WERI-Rb-1 (cell line): Measurements from ENCODE around the gene GFPT2.

ENCODE experiments used
- DNase-seq: peaks from one replicate; pipeline ENCODE4 v3.0.0-alpha.2; 2020
- H3K27ac ChIP-seq: fragments of 250-450 bp; sonication (Bioruptor Pico); 2 replicates; pipeline ENCODE4 v1.5.1; 2020; ENCODE audit warnings: mild to moderate bottlenecking, moderate library complexity
- H3K27me3 ChIP-seq: fragments of 250-450 bp; sonication (Bioruptor Pico); 2 replicates; pipeline ENCODE4 v1.5.1; 2021; ENCODE audit warnings: mild to moderate bottlenecking, low read depth, moderate library complexity; ENCODE audit not compliant: insufficient read depth, severe bottlenecking
- H3K36me3 ChIP-seq: fragments of 250-450 bp; sonication (Bioruptor Pico); 2 replicates; pipeline ENCODE4 v1.5.1; 2020; ENCODE audit warnings: mild to moderate bottlenecking, moderate library complexity
- H3K4me3 ChIP-seq: 2 replicates; pipeline ENCODE4 v1.5.1; 2011; ENCODE audit warnings: low read depth, mild to moderate bottlenecking, control low read depth, low read length
- H3K9me3 ChIP-seq: fragments of 250-450 bp; sonication (Bioruptor Pico); 2 replicates; pipeline ENCODE4 v1.5.1; 2021; ENCODE audit warnings: mild to moderate bottlenecking, moderate library complexity; ENCODE audit not compliant: severe bottlenecking
- CTCF ChIP-seq: IDR thresholded peaks from 2 replicates; pipeline ENCODE4 v1.5.1; 2011; ENCODE audit warnings: low read depth, mild to moderate bottlenecking, control low read depth, inconsistent platforms, low read length

Gene GFPT2

GRCh38 chr5:180347702-180348101 is 5.4 kb downstream of the GFPT2 start:
- Histone ChIP-seq H3K36me3 (no peaks in the 10 kb centered on the region), H3K4me3 (no peak overlapping the region), H3K27me3 (no peaks in the 10 kb centered on the region), H3K27ac (no peak overlapping the region), H3K9me3 (no peaks in the 10 kb centered on the region)
- TF ChIP-seq CTCF: no peak
- no peak for DNase-seq

- no peak overlapping the region for H3K4me3 ChIP-seq
- no peak for DNase-seq
- H3K27me3 ChIP-seq: no peaks in the 10 kb centered on the region
- no peak overlapping the region for H3K27ac ChIP-seq
- H3K36me3 ChIP-seq: no peaks in the 10 kb centered on the region
- no peaks in the 10 kb centered on the region for H3K9me3 ChIP-seq
- no peak for TF ChIP-seq CTCF
These were observed 6.8 kb downstream of the GFPT2 start for GRCh38 chr5:180346358-180346757.

- TF ChIP-seq CTCF: no peak
- Histone ChIP-seq H3K36me3 (no peaks in the 10 kb centered on the region), H3K27me3 (no peaks in the 10 kb centered on the region), H3K27ac (no peak overlapping the region), H3K9me3 (no peaks in the 10 kb centered on the region), H3K4me3 (no peak overlapping the region)
- DNase-seq: no peak
These were observed 7.4 kb downstream of the GFPT2 start for GRCh38 chr5:180345781-180346180.

GRCh38 chr5:180345186-180345585 is 8.0 kb downstream of the GFPT2 start:
- no peaks in the 10 kb centered on the region for H3K27me3 ChIP-seq
- no peak overlapping the region for H3K27ac ChIP-seq
- TF ChIP-seq CTCF: no peak

GRCh38 chr5:180344696-180344999 is 8.5 kb downstream of the GFPT2 start:
- no peak overlapping the region for H3K27ac ChIP-seq

More at GRCh38 chr5:180345186-180345585, 8.0 kb downstream of the GFPT2 start:
- Histone ChIP-seq H3K36me3 (no peaks in the 10 kb centered on the region), H3K9me3 (no peaks in the 10 kb centered on the region), H3K4me3 (no peak overlapping the region)
- DNase-seq: no peak

More at GRCh38 chr5:180344696-180344999, 8.5 kb downstream of the GFPT2 start:
- H3K9me3 ChIP-seq: no peaks in the 10 kb centered on the region
- TF ChIP-seq CTCF: no peak
- no peak for DNase-seq
- no peaks in the 10 kb centered on the region for H3K27me3 ChIP-seq
- H3K4me3 ChIP-seq: no peak overlapping the region
- H3K36me3 ChIP-seq: no peaks in the 10 kb centered on the region
